Activated CD8-positive, alpha-beta memory T cell treated with anti-CD3 and anti-CD28 coated beads, Interleukin-2, amount 50 U/mL, for 48 hours (primary cell): Measurements from ENCODE around the gene MRTFB.
"Not testable (repeated sequence)": the region's sequence is repeated elsewhere in the genome, so short reads cannot be mapped to it uniquely, and the experiment has no call there.

Experiments
- DNase-seq: peaks from one replicate; pipeline ENCODE4 v3.0.0-alpha.2; 2020

The MRTFB gene

GRCh38 chr16:14133907-14134306 lies 62.8 kb downstream of the MRTFB start:
- no peak for DNase-seq

- DNase-seq, result no peak
Measured at GRCh38 chr16:14135704-14136103, 64.6 kb downstream of the MRTFB start.

- no peak for DNase-seq
Measured at GRCh38 chr16:14139872-14140271, 68.8 kb downstream of the MRTFB start.

DNA sequence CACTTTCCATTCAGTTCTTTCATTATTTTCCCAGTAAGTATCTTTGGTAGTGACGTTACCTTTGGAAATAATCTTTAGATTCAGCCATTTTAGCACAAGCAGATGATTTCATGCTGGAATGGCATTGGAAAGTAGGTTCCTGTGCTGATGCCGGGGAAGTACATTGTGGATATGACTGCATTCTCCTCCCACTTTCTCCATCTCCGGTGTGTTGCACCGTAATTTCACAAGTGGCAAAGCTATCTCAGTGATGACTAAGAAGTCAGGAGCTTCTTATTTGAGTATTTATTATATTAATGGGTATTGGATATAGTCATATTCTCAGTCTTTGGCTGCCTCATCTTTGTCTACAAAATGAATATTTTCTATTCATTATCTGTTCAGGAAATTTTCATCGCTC lies 69.8 kb downstream of the MRTFB start:
- DNase-seq, result no peak

GRCh38 chr16:14146445-14146844 lies 75.3 kb downstream of the MRTFB start:
- no peak for DNase-seq

- DNase-seq, result no peak
Measured at GRCh38 chr16:14148016-14148415, 76.9 kb downstream of the MRTFB start.

GRCh38 chr16:14148569-14148968 lies 77.5 kb downstream of the MRTFB start:
- DNase-seq, result no peak

GRCh38 chr16:14150796-14151195 lies 79.7 kb downstream of the MRTFB start:
- DNase-seq, result no peak

GRCh38 chr16:14151256-14152030 lies 80.3 kb downstream of the MRTFB start:
- no peak for DNase-seq

GRCh38 chr16:14155572-14156190 lies 84.6 kb downstream of the MRTFB start:
- no peak for DNase-seq

GRCh38 chr16:14164916-14165662 lies 94.0 kb downstream of the MRTFB start:
- DNase-seq, result no peak

- DNase-seq, result no peak
Measured at GRCh38 chr16:14168146-14168545, 97.0 kb downstream of the MRTFB start.

DNA sequence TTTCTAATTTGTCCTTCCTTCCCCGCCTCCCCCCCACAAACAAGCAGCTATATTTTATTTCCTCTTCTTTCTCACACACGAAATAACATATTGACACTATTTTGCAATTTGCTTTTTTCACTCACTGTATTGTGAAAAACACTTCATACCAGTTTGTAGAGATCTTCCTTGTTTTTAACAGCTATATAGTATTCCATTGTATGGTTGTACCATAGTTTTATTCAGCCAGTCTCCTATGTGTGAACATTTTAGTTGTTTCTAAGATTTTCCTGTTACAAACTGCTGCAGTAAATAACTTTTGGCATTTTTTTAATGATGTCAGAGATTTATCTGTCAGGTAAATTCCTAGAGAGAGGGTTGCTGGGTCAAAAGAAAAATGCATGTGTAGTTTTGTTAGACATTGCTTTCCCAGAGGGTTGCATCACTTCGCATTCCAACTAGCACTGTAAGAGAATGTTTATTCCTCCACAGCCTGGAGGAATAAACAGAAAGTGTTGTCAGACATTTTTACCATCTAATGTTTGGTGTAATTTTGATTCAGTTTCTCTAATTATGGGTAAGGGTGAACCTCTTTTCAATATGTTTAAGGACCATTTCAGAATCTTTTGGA lies 101.2 kb downstream of the MRTFB start:
- DNase-seq, result no peak

DNA sequence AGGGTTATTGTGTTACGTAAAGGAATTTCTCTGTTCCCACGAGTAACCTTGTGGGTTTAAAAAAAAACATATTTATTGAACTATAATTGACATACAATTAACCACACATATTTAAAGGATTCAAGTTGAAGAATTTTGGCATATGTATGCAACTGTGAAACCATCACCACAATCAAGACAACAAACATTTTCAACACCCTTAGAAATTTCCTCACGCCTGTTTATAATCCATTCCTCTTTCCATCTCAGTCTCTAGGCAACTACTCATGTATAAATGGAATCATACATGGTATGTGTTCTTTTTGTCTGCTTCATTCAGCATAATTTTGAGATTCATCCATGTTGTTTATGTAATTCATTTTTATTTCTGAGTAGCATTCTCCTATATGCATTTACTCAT lies 104.0 kb downstream of the MRTFB start:
- DNase-seq, result no peak

GRCh38 chr16:14177704-14178103 lies 106.6 kb downstream of the MRTFB start:
- no peak for DNase-seq

DNA sequence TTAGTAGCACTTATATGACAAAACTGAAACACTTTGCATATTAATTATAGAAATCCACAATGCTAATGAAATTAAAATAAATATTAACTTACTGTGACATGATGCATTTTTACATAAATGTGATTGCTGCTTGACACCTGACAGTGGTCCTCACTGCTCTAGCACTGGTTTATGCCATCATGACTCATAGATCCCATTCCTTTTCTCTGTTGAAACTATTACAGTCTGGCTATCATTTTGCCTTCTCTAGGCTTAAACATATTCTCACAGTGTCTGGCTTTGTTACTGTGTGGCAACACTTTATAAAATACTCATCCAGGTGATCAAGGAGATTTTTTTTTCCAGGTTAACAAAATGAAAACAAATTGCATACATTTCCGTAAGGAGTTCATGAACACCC lies 108.0 kb downstream of the MRTFB start:
- no peak for DNase-seq

- no peak for DNase-seq
Measured at GRCh38 chr16:14180481-14180944, 109.4 kb downstream of the MRTFB start.

DNA sequence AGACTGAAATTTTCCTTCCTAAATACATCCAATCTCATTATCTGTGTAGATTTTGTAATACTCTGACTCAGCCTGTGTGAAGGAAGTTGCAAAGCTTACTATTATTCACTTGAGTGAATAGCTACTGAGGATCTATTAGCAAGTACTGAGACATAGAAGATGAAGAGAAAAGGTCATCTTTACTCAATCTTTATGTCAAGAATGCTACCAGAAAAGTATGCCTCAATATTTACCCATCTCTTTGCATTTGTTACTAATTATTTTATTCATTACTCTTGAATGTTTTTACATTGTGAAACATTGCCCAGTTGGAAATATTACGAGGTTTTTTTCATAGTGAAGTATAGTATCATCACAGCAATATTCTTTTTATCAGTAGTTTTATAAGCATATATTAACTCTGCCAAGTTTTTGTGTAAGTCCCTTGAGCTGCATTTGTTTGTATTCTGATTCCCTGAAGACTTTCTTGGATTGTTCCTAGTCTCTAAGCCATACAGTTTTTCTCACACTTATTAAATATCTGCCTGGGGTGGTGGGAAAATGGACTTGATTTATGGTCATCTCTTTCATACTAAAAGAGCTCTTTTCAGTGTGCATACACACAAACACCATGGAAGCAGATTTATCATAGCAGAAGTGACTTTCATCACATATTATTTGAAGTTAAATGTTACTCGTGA lies 110.4 kb downstream of the MRTFB start:
- no peak for DNase-seq

- no peak for DNase-seq
Measured at GRCh38 chr16:14182999-14183398, 111.9 kb downstream of the MRTFB start.

GRCh38 chr16:14183962-14184361 lies 112.8 kb downstream of the MRTFB start:
- DNase-seq, result not testable (repeated sequence)

DNA sequence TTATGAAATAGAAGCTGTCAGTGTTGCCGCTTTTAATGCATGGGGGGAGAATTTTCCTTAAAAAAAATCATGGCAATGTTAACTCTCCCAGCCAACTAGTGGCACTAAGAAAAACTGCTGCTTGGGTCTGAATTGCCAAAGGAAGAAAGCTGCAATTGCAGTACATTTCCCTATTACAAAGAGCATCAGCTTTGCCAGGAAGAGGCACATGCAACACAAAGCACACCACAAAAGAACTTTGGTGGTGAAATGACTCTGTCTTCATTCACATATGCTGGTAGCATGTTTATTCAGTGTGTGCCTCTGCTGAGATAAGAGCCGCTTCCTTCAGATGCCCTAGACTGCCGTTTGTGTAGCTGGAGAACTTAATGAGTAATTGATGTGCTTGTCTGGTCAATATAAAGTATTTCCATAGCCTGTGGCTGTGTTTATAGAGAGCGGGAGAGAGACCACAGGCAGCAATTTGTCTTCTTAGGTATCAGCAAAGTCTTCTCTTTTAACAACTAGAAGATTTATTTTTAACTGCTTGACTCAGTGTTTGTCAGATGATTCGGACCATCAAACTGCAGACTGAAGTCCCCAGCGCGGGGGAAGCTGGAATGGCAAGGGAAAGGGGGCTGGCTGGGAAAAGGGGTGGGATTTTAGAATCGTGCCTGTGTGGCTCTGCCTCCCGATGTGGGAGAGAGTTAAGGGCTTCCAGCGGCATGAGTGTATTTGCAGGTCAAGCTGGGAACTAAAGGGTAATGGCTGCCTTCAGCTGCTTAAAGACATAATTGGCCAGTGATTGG lies 115.1 kb downstream of the MRTFB start:
- no peak for DNase-seq

DNA sequence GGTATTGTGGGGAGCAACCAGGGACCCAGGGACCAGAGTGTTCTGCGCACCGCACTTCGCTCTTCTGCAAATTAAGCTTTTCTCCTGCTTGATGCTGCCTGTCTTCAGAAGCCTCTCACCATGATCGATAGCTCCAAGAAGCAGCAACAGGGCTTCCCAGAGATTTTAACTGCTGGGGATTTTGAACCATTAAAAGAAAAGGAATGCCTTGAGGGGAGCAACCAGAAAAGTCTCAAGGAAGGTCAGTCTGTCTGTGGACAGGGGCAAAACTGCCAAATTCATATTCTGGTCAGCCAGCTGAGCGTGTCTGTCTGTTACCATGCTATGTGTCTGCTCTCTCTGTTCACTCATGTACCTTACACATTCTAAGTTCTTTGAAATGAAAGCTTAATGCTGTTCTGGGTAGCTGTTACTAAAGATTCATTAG lies 115.7 kb downstream of the MRTFB start:
- DNase-seq, result no peak
